HG03354 (cell line): ENCODE measurements around the gene CSMD2.
"Not testable (repeated sequence)": the region's sequence is repeated elsewhere in the genome, so short reads cannot be mapped to it uniquely, and the experiment has no call there.

Experiments used
- ATAC-seq: cut with Tn5 transposase; IDR thresholded peaks from one replicate; pipeline ENCODE4 v1.9.1; 2021; ENCODE audit warnings: mild to moderate bottlenecking; ENCODE audit not compliant: unreplicated experiment, poor library complexity, severe bottlenecking

Gene CSMD2

GRCh38 chr1:34122080-34122932, 42.7 kb downstream of the CSMD2 start:
- ATAC-seq, result no peak

GRCh38 chr1:34115233-34115632, 49.8 kb downstream of the CSMD2 start:
- no peak for ATAC-seq

- no peak for ATAC-seq
Observed at GRCh38 chr1:34113887-34114286, 51.1 kb downstream of the CSMD2 start.

GRCh38 chr1:34113362-34113761, 51.7 kb downstream of the CSMD2 start:
- no peak for ATAC-seq

GRCh38 chr1:34108711-34109110, 56.3 kb downstream of the CSMD2 start:
- no peak for ATAC-seq

GRCh38 chr1:34108269-34108668, 56.8 kb downstream of the CSMD2 start:
- ATAC-seq, result no peak

- ATAC-seq, result no peak
Observed at GRCh38 chr1:34101151-34101550, 63.9 kb downstream of the CSMD2 start.

GRCh38 chr1:34100332-34100731, 64.7 kb downstream of the CSMD2 start:
- no peak for ATAC-seq

- ATAC-seq, result not testable (repeated sequence)
Observed at GRCh38 chr1:34092399-34092798, 72.6 kb downstream of the CSMD2 start.

- no peak for ATAC-seq
Observed at GRCh38 chr1:34089731-34090130, 75.3 kb downstream of the CSMD2 start.

- ATAC-seq, result no peak
Observed at GRCh38 chr1:34087986-34088385, 77.0 kb downstream of the CSMD2 start.

- no peak for ATAC-seq
Observed at GRCh38 chr1:34086561-34086960, 78.5 kb downstream of the CSMD2 start.

GRCh38 chr1:34083974-34084373, 81.1 kb downstream of the CSMD2 start:
- ATAC-seq, result no peak

GRCh38 chr1:34082085-34082670, 82.9 kb downstream of the CSMD2 start:
- ATAC-seq, result not testable (repeated sequence)

- ATAC-seq, result no peak
Observed at GRCh38 chr1:34078383-34078782, 86.6 kb downstream of the CSMD2 start.

- ATAC-seq, result no peak
Observed at GRCh38 chr1:34075576-34075975, 89.5 kb downstream of the CSMD2 start.

GRCh38 chr1:34073028-34073695, 91.9 kb downstream of the CSMD2 start:
- no peak for ATAC-seq

GRCh38 chr1:34070201-34070836, 94.7 kb downstream of the CSMD2 start:
- no peak for ATAC-seq

GRCh38 chr1:34066981-34067603, 97.9 kb downstream of the CSMD2 start:
- no peak for ATAC-seq

GRCh38 chr1:34066166-34066565, 98.9 kb downstream of the CSMD2 start:
- no peak for ATAC-seq
